HK-2 (cell line): ENCODE results near the gene NEUROD4.
A peak's percentile ranks its signal among the peaks of the same experiment; 100 is the strongest.
"Not testable (repeated sequence)": the region's sequence is repeated elsewhere in the genome, so short reads cannot be mapped to it uniquely, and the experiment has no call there.

ENCODE experiments used
- DNase-seq: peaks from one replicate; pipeline ENCODE4 v3.0.0-alpha.2; 2018; ENCODE audit not compliant: unreplicated experiment

The NEUROD4 gene

DNA sequence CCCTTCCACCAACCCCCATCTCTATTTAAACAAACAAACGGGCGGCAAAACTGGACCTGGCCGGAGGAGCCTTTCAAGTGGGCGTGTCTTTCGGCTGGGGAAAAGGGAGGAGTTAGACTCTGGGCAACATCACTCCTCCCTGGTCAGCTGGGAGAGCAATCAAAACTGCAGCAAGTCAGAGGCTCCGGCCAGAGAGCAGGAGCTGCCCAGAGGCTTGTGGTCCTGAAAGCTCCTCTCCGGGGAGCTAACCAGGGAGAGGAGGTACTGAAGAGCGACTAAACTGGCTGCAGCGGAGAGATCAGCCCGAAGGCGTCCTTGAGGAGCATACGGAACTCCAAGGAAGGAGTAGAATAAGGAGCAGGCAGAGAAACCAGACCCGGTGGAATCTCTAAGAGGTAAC, at the start of gene NEUROD4:
NEUROD4 (plus strand) TSS at position 191 of the 400 bp plus-strand sequence. CDS start 6,466 bp downstream, outside the sequence.
- peak; percentile 42 for DNase-seq

- no peak for DNase-seq
These were observed 49.0 kb upstream of the NEUROD4 start for GRCh38 chr12:54970741-54971140.

- DNase-seq, result no peak
These were observed 46.2 kb upstream of the NEUROD4 start for GRCh38 chr12:54973556-54973955.

- DNase-seq, result no peak
These were observed 45.5 kb upstream of the NEUROD4 start for GRCh38 chr12:54974279-54974678.

GRCh38 chr12:54975272-54975671, 44.5 kb upstream of the NEUROD4 start:
- no peak for DNase-seq

DNA sequence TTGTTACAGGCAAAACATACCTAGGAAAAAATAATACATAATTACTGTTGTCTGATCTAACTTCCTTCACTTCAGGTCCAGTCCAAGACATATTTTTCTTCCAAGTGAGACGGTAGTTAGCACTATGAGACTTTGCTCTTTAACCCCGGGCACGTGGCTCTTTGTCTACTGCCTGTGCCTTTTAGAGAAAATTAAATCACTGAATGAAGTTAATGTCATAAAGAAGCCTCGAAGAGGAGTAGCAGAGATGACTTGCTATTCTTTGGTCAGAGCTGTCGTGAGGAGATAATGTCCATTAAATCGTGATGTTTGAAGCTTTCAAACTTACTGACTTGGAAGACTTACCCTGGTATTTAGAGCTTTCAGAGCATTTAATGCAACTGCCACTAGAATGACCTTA, 43.9 kb upstream of the NEUROD4 start:
- DNase-seq, result no peak

DNA sequence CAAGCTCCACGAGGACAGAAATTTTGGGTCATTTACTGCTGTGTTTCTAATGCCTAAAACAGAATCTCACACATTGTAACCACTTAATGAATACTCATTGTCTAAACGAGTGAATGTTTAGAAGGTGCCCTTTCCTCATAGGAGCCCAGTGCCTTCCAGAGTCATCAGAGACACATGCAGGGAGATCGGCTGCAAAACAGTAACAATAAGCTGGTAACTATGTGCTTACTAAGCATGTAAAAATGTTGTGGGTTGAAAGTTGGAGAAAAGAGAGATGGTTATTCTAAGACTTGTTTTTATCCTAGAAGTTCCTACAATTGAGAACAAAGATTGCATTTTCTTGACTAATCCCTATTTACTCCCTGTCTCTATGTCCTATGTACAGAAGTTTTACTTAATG, 42.6 kb upstream of the NEUROD4 start:
- no peak for DNase-seq

GRCh38 chr12:54977857-54978256, 41.9 kb upstream of the NEUROD4 start:
- no peak for DNase-seq

- no peak for DNase-seq
These were observed 39.4 kb upstream of the NEUROD4 start for GRCh38 chr12:54980341-54980740.

DNA sequence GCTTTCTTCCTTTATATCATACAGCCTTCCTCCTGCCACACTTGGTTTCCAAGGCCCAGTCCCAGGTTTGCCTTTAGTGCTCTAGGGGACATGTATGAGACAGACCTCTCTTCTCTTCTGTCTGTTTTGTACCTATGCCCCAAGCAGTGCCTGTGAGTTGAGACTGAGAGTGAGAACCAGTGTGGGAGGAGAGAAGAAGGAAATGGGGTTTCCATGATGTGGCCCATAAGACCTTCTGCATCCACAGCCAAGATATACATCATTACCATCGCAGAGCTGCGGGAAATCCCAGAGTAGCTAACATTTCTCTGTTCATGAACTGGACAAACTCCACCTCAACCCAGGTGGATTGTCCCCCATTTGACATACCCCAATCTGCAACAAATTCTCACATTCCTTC, 38.0 kb upstream of the NEUROD4 start:
- DNase-seq, result no peak

DNA sequence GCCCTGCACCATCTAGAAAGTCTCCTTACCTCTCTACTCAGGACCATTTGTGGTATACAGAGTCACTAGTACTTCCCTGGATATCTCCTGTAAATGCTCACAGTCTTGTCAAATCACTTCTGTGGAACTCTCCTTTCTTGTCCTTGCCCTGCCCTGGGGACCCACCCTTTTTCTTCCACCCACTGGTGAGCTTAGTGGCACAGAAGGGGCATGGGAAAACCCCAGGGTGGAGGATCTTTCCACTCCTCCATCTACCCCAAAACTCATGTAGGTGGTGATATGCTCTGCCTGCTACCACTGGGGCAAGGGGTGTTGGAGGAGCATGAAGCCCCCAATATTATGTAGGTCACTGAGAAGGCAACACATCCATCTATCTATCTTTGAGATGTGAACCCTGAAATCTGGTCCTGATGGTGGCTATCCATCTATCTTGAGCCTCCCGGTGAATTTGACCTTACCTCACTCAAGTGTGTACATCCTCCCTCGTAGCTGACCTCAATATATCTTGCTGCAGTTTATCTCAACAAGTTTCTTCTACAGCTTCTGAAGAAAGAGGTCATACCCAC, 36.2 kb upstream of the NEUROD4 start:
- DNase-seq, result no peak

GRCh38 chr12:54984658-54985376, 35.0 kb upstream of the NEUROD4 start, which contains the start of gene TESPA1:
Gene TESPA1 (minus strand): TSS chr12:54984762. CDS start chr12:54974562, 10,200 bp downstream.
- DNase-seq, result no peak

DNA sequence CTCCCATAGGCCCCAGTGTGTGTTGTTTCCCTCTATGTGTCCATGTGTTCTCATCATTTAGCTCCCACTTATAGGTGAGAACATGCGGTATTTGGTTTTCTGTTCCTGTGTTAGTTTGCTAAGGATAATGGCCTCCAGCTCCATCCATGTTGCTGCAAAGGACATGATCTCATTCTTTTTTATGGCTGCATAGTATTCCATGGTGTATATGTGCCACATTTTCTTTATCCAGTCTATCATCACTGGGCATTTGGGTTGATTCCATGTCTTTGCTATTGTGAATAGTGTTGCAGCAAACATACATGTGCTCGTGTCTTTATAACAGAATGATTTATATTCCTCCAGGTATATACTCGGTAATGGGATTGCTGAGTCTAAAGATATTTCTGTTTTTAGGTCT, 33.0 kb upstream of the NEUROD4 start:
- DNase-seq, result not testable (repeated sequence)

DNA sequence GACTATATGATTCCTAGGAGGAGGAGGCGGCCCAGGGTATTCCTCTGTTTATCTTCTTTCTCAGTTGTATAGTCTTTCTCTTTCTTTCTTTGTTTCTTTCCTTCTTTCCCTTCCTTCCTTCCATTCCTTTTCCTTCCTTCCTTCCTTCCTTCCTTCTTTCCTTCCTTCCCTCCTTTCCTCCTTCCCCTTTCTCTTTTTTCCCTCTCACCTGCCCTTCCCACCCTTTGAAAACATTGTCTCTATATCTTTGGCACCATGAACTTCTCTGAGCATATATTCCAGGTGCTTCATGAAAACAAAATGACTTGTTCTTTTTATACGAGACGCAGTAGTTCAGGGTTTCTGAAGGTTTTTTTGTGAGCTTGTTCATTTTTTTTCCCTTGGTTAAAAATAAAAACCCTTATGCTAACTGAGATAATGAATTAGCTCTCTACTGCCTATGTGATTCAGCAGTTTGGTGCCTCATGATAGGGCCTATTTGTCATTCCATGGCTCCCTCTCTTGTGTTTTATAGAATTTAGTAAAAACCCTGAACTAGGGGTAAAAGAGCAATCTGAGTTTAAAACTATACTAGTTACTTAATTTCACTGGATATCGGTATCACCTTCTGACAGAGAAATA, 32.1 kb upstream of the NEUROD4 start:
- DNase-seq, result no peak

DNA sequence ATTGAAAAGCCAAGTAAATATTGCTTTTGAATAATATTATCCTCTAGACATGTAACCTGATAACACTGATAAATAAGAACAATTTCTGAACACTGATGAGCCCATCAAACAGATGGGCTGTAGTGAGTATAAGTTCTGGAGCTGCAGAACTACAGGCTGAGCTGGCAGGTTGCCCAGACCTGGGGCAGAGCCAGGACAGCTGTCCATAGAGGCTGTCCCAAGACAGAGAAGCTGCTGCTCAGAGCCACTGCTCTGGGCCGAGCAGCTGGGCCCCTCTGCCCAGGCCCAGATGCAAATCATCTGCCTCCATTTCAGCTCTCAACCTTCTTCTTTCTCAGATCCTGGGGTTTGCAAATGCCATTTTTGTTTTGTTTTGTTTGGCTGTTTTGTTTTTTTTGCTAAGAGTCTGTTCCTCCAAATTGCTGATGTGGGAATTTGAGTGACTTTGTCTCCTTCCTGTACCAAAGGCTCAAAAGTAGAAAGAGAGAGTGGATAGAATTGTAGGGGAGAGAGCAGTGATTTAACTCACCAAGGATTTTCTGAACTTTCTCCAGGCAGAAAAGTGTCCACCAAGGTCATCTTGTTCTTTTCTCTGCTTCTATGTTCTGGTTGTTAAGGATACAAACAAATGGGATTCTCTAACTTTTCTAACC, 31.2 kb upstream of the NEUROD4 start:
- no peak for DNase-seq

DNA sequence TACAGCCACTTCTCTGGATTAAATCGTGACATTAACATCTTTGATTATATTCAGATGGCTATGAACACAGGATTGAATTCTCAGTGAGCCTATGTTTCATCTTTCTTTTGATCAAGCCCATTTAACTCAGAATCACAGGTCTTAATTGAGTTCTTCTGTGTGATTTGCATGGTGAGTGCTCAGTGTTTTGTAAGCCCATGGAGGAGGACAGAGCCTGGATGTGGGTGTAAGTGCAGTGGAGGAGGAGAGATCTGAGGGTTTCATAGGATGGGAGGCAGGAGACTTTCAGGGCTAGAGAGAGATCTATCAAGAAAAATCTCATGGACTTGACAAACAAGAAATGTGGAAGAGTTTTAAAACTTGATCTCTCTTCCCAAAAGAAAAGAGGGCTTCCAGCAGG, 29.9 kb upstream of the NEUROD4 start:
- no peak for DNase-seq

GRCh38 chr12:54991161-54991990, 28.4 kb upstream of the NEUROD4 start:
- DNase-seq, result no peak

GRCh38 chr12:54991991-54992375, 27.8 kb upstream of the NEUROD4 start:
- DNase-seq, result no peak

- peak; percentile 36 for DNase-seq
These were observed 26.5 kb upstream of the NEUROD4 start for GRCh38 chr12:54993181-54993835.

DNA sequence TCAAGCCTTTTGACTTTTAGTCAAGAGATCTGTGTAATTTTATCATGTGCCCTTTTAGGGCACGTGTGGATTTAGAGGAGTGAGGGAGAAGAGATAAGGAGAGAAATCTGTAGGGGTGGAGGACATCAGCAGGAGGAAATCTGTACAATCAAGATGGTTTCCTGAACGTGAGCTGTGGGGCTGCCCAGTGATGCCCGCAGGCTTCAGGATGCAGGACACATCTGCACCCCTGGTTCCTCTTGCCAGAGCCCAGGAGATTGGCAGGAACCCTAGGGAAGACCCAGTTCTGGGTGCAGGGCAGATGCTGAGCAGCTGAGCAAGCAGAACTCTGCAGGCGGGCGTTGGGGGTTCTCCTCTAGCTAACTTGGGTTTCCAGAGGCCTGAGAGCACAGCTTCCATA, 23.6 kb upstream of the NEUROD4 start:
- DNase-seq, result no peak

DNA sequence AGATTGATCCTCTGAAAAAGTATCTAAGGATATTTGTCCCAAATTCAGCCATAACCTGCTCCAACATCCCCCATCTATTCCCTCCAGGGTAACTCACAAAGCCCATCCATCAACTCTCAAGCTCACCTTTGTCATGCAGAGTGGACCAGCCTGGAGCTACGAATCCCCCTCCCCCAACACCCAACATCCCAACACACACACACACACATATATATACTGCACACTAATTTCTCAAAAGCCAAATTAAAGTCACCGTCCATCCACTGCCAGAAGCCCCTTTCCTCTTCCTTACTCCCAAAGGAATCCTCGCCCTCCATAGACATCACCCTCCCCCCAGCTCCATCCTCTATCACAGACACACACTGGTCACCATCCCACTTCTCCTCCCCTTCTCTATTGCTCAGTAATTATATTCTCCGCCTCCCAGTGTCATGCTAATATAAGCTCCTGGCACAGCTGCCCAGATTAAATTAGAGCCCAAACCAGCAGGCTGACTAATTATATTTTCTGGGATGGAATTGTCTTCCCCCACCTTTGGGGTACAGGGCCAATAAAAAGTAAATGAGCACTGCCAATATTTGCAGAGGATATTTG, 21.7 kb upstream of the NEUROD4 start:
- no peak for DNase-seq
